Muscle layer of colon (tissue), 2 donors: ENCODE results near the gene SAMD4A.

Source experiments
- H3K27ac ChIP-seq: one replicate; pipeline ENCODE4 v1.7.0; 2013; ENCODE audit warnings: low read depth, mild to moderate bottlenecking, low read length, moderate library complexity
- H3K27me3 ChIP-seq, 2 donors: one replicate each; pipeline ENCODE4 v1.7.0; 2013; ENCODE audit warnings: low read length in 2 of 2, mild to moderate bottlenecking in 2 of 2; ENCODE audit not compliant: insufficient read depth in 2 of 2, control insufficient read depth in 1 of 2
- H3K36me3 ChIP-seq: one replicate; pipeline ENCODE4 v1.7.0; 2013; ENCODE audit warnings: mild to moderate bottlenecking, low read length; ENCODE audit not compliant: insufficient read depth
- H3K4me1 ChIP-seq: one replicate; pipeline ENCODE4 v1.7.0; 2013; ENCODE audit warnings: mild to moderate bottlenecking, low read length; ENCODE audit not compliant: insufficient read depth
- H3K4me3 ChIP-seq, 2 donors: one replicate each; pipeline ENCODE4 v1.7.0; 2013; ENCODE audit warnings: low read length in 2 of 2, low read depth in 1 of 2, mild to moderate bottlenecking in 1 of 2, moderate library complexity in 1 of 2
- H3K9ac ChIP-seq: one replicate; pipeline ENCODE4 v1.7.0; 2013; ENCODE audit warnings: low read length
- H3K9me3 ChIP-seq: one replicate; pipeline ENCODE4 v1.7.0; 2013; ENCODE audit warnings: mild to moderate bottlenecking, low read length
- donor health status: abdominal sarcoma.
- donor health status: Adenocarcinoma of cecum.

Gene SAMD4A

GRCh38 chr14:54547583-54547982 lies 19.3 kb upstream of the SAMD4A start:
- no peak overlapping the region for H3K4me3 ChIP-seq
- no peaks in the 10 kb centered on the region for H3K27me3 ChIP-seq
- no peaks in the 10 kb centered on the region for H3K4me1 ChIP-seq
- no peak overlapping the region for H3K9ac ChIP-seq
- no peaks in the 10 kb centered on the region for H3K9me3 ChIP-seq
- no peak overlapping the region for H3K27ac ChIP-seq
- no peaks in the 10 kb centered on the region for H3K36me3 ChIP-seq

GRCh38 chr14:54548491-54548890 lies 18.4 kb upstream of the SAMD4A start:
- Histone ChIP-seq H3K27me3 (no peaks in the 10 kb centered on the region), H3K36me3 (no peaks in the 10 kb centered on the region), H3K9me3 (no peaks in the 10 kb centered on the region), H3K4me1 (no peaks in the 10 kb centered on the region), H3K27ac (no peak overlapping the region), H3K4me3 (no peak overlapping the region), H3K9ac (no peak overlapping the region)

GRCh38 chr14:54549862-54550261 lies 17.1 kb upstream of the SAMD4A start:
- H3K4me1 ChIP-seq = no peaks in the 10 kb centered on the region
- H3K9ac ChIP-seq = no peak overlapping the region
- H3K9me3 ChIP-seq = no peaks in the 10 kb centered on the region
- no peak overlapping the region for H3K27ac ChIP-seq
- H3K36me3 ChIP-seq = no peaks in the 10 kb centered on the region
- H3K4me3 ChIP-seq = no peak overlapping the region
- H3K27me3 ChIP-seq = no peaks in the 10 kb centered on the region

- no peak overlapping the region for H3K9ac ChIP-seq
- no peaks in the 10 kb centered on the region for H3K27me3 ChIP-seq
- H3K27ac ChIP-seq = no peak overlapping the region
- H3K4me3 ChIP-seq = no peak overlapping the region
- no peaks in the 10 kb centered on the region for H3K36me3 ChIP-seq
- no peaks in the 10 kb centered on the region for H3K4me1 ChIP-seq
- H3K9me3 ChIP-seq = no peaks in the 10 kb centered on the region
Observed at GRCh38 chr14:54550514-54550913, 16.4 kb upstream of the SAMD4A start.

- no peak overlapping the region for H3K4me3 ChIP-seq
- H3K36me3 ChIP-seq = no peaks in the 10 kb centered on the region
- no peak overlapping the region for H3K27ac ChIP-seq
- no peaks in the 10 kb centered on the region for H3K27me3 ChIP-seq
- H3K9me3 ChIP-seq = no peaks in the 10 kb centered on the region
- no peak overlapping the region for H3K9ac ChIP-seq
- H3K4me1 ChIP-seq = no peaks in the 10 kb centered on the region
Observed at GRCh38 chr14:54554401-54554800, 12.5 kb upstream of the SAMD4A start.

- Histone ChIP-seq H3K9me3 (no peaks in the 10 kb centered on the region), H3K4me3 (no peak overlapping the region), H3K27ac (no peak overlapping the region), H3K36me3 (no peaks in the 10 kb centered on the region), H3K4me1 (no peaks in the 10 kb centered on the region), H3K9ac (no peak overlapping the region), H3K27me3 (no peaks in the 10 kb centered on the region)
Observed at GRCh38 chr14:54555651-54556050, 11.3 kb upstream of the SAMD4A start.

- Histone ChIP-seq H3K9me3 (no peaks in the 10 kb centered on the region), H3K36me3 (no peaks in the 10 kb centered on the region), H3K27me3 (no peaks in the 10 kb centered on the region), H3K4me1 (no peaks in the 10 kb centered on the region), H3K27ac (no peak overlapping the region), H3K4me3 (no peak overlapping the region), H3K9ac (no peak overlapping the region)
Observed at GRCh38 chr14:54556535-54556934, 10.4 kb upstream of the SAMD4A start.

- H3K4me3 ChIP-seq = no peak overlapping the region
- no peaks in the 10 kb centered on the region for H3K9me3 ChIP-seq
- H3K27me3 ChIP-seq = no peaks in the 10 kb centered on the region
- H3K4me1 ChIP-seq = peaks cover 10% of the 10 kb centered on the region
- no peak overlapping the region for H3K9ac ChIP-seq
- H3K27ac ChIP-seq = no peak overlapping the region
- H3K36me3 ChIP-seq = no peaks in the 10 kb centered on the region
Observed at GRCh38 chr14:54562334-54562733, 4.6 kb upstream of the SAMD4A start.

- Histone ChIP-seq H3K36me3 (no peaks in the 10 kb centered on the region), H3K27ac (peak overlapping the region; percentile 99), H3K27me3 (no peaks in the 10 kb centered on the region), H3K9me3 (no peaks in the 10 kb centered on the region), H3K4me1 (peaks cover 15% of the 10 kb centered on the region), H3K4me3 (peak overlapping the region; percentile 66 to 73), H3K9ac (peak overlapping the region; percentile 89)
Observed at GRCh38 chr14:54564071-54564867, 2.7 kb upstream of the SAMD4A start.

- H3K9ac ChIP-seq = peak overlapping the region; percentile 89
- no peaks in the 10 kb centered on the region for H3K9me3 ChIP-seq
- H3K4me3 ChIP-seq = peak overlapping the region; percentile 66 to 73
- peaks cover 18% of the 10 kb centered on the region for H3K4me1 ChIP-seq
- peak overlapping the region; percentile 99 for H3K27ac ChIP-seq
- H3K27me3 ChIP-seq = no peaks in the 10 kb centered on the region
- H3K36me3 ChIP-seq = no peaks in the 10 kb centered on the region
Observed at GRCh38 chr14:54564868-54565784, 1.8 kb upstream of the SAMD4A start.

GRCh38 chr14:54565785-54566409 lies 1.0 kb upstream of the SAMD4A start:
- Histone ChIP-seq H3K27me3 (no peaks in the 10 kb centered on the region), H3K9ac (peak overlapping the region; percentile 91), H3K4me3 (peak overlapping the region; percentile 89 to 96), H3K27ac (peak overlapping the region; percentile 99), H3K36me3 (no peaks in the 10 kb centered on the region), H3K9me3 (no peaks in the 10 kb centered on the region), H3K4me1 (peaks cover 25% of the 10 kb centered on the region)
